Spleen (tissue), 7 donors: ENCODE measurements around the gene PVR.

Experiments
- CTCF ChIP-seq, 11 experiments: fragments of 200-600 bp in 7 of 11; fragments of 450-650 bp in 4 of 11; sonication (generic) in 4 of 11; IDR thresholded peaks in 8 of 11; conservative IDR thresholded peaks in 3 of 11; 1 replicate in 7 of 11; 2 replicates in 4 of 11; pipeline versions ENCODE4 v1.4.0 to v1.8.0; 2016 to 2021; ENCODE audit warnings: antibody characterized with exemption in 11 of 11, inconsistent platforms in 4 of 11, mild to moderate bottlenecking in 1 of 11
- POLR2A ChIP-seq, 3 donors: fragments of 450-650 bp; IDR thresholded peaks; one replicate each; pipeline ENCODE4 v1.5.1; 2017; ENCODE audit warnings: antibody characterized with exemption in 3 of 3, mild to moderate bottlenecking in 1 of 3
- POLR2AphosphoS5 ChIP-seq, 3 donors: sonication (generic); formaldehyde crosslinking; IDR thresholded peaks; one replicate each; pipeline ENCODE4 v1.5.1; 2017; ENCODE audit warnings: antibody characterized with exemption in 3 of 3
- donor health status: DM: no; HTN: no; CAD: no; lungs with moderate emphysema.
- donor health status: DM: no; HTN: no; CAD: no.
- donor health status: DM: no; HTN: no; CAD: no.

- no peak for TF ChIP-seq CTCF (IDR thresholded peaks at IDR 0.05 in 8 of 11, conservative IDR thresholded peaks at IDR 0.05 in 3 of 11)
- no peak for TF ChIP-seq POLR2A (IDR thresholded peaks at IDR 0.05)
- no peak for TF ChIP-seq POLR2AphosphoS5 (IDR thresholded peaks at IDR 0.05)
Measured at GRCh38 chr19:44646049-44646416, 2.3 kb downstream of the PVR start.
